HEK293 (cell line): ENCODE results near the gene SPATA6L.

ENCODE experiments used
- CTCF ChIA-PET: fragments of 350-600 bp; formaldehyde crosslinking; extraction: SDS; loops from one replicate; lab custom pipeline; 2021; ENCODE audit warnings: antibody characterized with exemption; lab: Yijun Ruan, JAX
- POLR2A ChIA-PET: fragments of 300-600 bp; formaldehyde crosslinking; extraction: SDS; loops from one replicate; lab custom pipeline; 2020; ENCODE audit warnings: antibody characterized with exemption, inconsistent platforms; lab: Yijun Ruan, JAX
- H3K27ac ChIP-seq: fragments of 200-500 bp; sonication (Bioruptor generic); 2 replicates; pipeline ENCODE4 v1.5.1; 2014; ENCODE audit warnings: low read depth, low read length, control low read depth, inconsistent platforms; ENCODE audit errors: extremely low read depth
- H3K36me3 ChIP-seq, 2 experiments: fragments of 200-500 bp in 1 of 2; sonication (Bioruptor generic) in 1 of 2; 1 replicate in 1 of 2; 2 replicates in 1 of 2; pipeline ENCODE4 v1.5.1; 2014 to 2017; ENCODE audit warnings: inconsistent platforms in 2 of 2, low read length in 2 of 2; ENCODE audit not compliant: control insufficient read depth in 2 of 2, insufficient read depth in 1 of 2
- H3K4me1 ChIP-seq: fragments of 200-500 bp; sonication (Bioruptor generic); 2 replicates; pipeline ENCODE4 v1.5.1; 2014; ENCODE audit warnings: mild to moderate bottlenecking, low read length, inconsistent platforms; ENCODE audit not compliant: control insufficient read depth, insufficient read depth
- H3K4me3 ChIP-seq: 2 replicates; pipeline ENCODE4 v1.5.1; 2011; ENCODE audit warnings: low read depth, mild to moderate bottlenecking, control low read depth, low read length, moderate library complexity
- H3K9me3 ChIP-seq: fragments of 200-500 bp; sonication (Bioruptor generic); 2 replicates; pipeline ENCODE4 v1.5.1; 2014; ENCODE audit warnings: low read depth, low read length, inconsistent platforms; ENCODE audit not compliant: control insufficient read depth, insufficient read depth
- KLF9 ChIP-seq: fragments of 450-650 bp; formaldehyde crosslinking; IDR thresholded peaks from 2 replicates; pipeline ENCODE4 v1.5.1; 2016; ENCODE audit warnings: missing biosample characterization, missing genetic modification characterization, low read depth
- SCRT2 ChIP-seq: fragments of 450-650 bp; formaldehyde crosslinking; IDR thresholded peaks from 2 replicates; pipeline ENCODE4 v1.5.1; 2016; ENCODE audit warnings: missing biosample characterization, missing genetic modification characterization
- TRIM28 ChIP-seq: IDR thresholded peaks from 2 replicates; pipeline ENCODE4 v1.6.1; 2011; ENCODE audit warnings: low read length, control low read depth, borderline replicate concordance
- ZBTB48 ChIP-seq: fragments of 450-650 bp; formaldehyde crosslinking; IDR thresholded peaks from 2 replicates; pipeline ENCODE4 v1.5.1; 2016; ENCODE audit warnings: missing biosample characterization, missing genetic modification characterization
- ZNF140 ChIP-seq: fragments of 450-650 bp; formaldehyde crosslinking; IDR thresholded peaks from 2 replicates; pipeline ENCODE4 v1.5.1; 2016; ENCODE audit warnings: missing biosample characterization, missing genetic modification characterization
- ZNF16 ChIP-seq: fragments of 450-650 bp; formaldehyde crosslinking; IDR thresholded peaks from 2 replicates; pipeline ENCODE4 v1.5.1; 2016; ENCODE audit warnings: low read depth, missing biosample characterization, missing genetic modification characterization
- ZNF2 ChIP-seq: fragments of 450-650 bp; formaldehyde crosslinking; IDR thresholded peaks from 2 replicates; pipeline ENCODE4 v1.5.1; 2016; ENCODE audit warnings: missing biosample characterization, missing genetic modification characterization
- ZNF211 ChIP-seq: fragments of 450-650 bp; formaldehyde crosslinking; IDR thresholded peaks from 2 replicates; pipeline ENCODE4 v1.5.1; 2016; ENCODE audit warnings: low read depth, missing biosample characterization, missing genetic modification characterization
- ZNF214 ChIP-seq: fragments of 450-650 bp; formaldehyde crosslinking; IDR thresholded peaks from 2 replicates; pipeline ENCODE4 v1.5.1; 2017; ENCODE audit warnings: missing biosample characterization, mild to moderate bottlenecking, missing genetic modification characterization, borderline replicate concordance
- ZNF324 ChIP-seq: fragments of 450-650 bp; formaldehyde crosslinking; IDR thresholded peaks from 2 replicates; pipeline ENCODE4 v1.5.1; 2016; ENCODE audit warnings: missing biosample characterization, missing genetic modification characterization
- ZNF391 ChIP-seq: fragments of 450-650 bp; formaldehyde crosslinking; IDR thresholded peaks from 2 replicates; pipeline ENCODE4 v1.5.1; 2016; ENCODE audit warnings: low read depth, missing biosample characterization, missing genetic modification characterization, borderline replicate concordance
- ZNF530 ChIP-seq: fragments of 450-650 bp; formaldehyde crosslinking; IDR thresholded peaks from 2 replicates; pipeline ENCODE4 v1.5.1; 2016; ENCODE audit warnings: low read depth, missing biosample characterization, missing genetic modification characterization
- ZNF843 ChIP-seq: fragments of 450-650 bp; formaldehyde crosslinking; IDR thresholded peaks from 2 replicates; pipeline ENCODE4 v1.5.1; 2016; ENCODE audit warnings: missing biosample characterization, missing genetic modification characterization
- TF ChIP-seq, protein P1 (sequence below): fragments of 450-650 bp; formaldehyde crosslinking; IDR thresholded peaks from 2 replicates; pipeline ENCODE4 v1.5.1; 2017; ENCODE audit warnings: missing biosample characterization, missing genetic modification characterization
- TF ChIP-seq, protein P2 (sequence below): fragments of 450-650 bp; formaldehyde crosslinking; IDR thresholded peaks from 2 replicates; pipeline ENCODE4 v1.5.1; 2016; ENCODE audit warnings: missing biosample characterization, missing genetic modification characterization
- TF ChIP-seq, protein P3 (sequence below): fragments of 450-650 bp; formaldehyde crosslinking; IDR thresholded peaks from 2 replicates; pipeline ENCODE4 v1.5.1; 2016; ENCODE audit warnings: missing biosample characterization, missing genetic modification characterization, low read depth
- TF ChIP-seq, protein P4 (sequence below): fragments of 450-650 bp; formaldehyde crosslinking; IDR thresholded peaks from 2 replicates; pipeline ENCODE4 v1.5.1; 2017; ENCODE audit warnings: missing biosample characterization, missing genetic modification characterization
- TF ChIP-seq, protein P5 (sequence below): fragments of 450-650 bp; formaldehyde crosslinking; conservative IDR thresholded peaks from 2 replicates; pipeline ENCODE4 v1.5.1; 2016; ENCODE audit warnings: low read depth, missing biosample characterization, missing genetic modification characterization
- TF ChIP-seq, protein P6 (sequence below): fragments of 450-650 bp; formaldehyde crosslinking; IDR thresholded peaks from 2 replicates; pipeline ENCODE4 v1.5.1; 2016; ENCODE audit warnings: missing biosample characterization, missing genetic modification characterization

SPATA6L gene

DNA sequence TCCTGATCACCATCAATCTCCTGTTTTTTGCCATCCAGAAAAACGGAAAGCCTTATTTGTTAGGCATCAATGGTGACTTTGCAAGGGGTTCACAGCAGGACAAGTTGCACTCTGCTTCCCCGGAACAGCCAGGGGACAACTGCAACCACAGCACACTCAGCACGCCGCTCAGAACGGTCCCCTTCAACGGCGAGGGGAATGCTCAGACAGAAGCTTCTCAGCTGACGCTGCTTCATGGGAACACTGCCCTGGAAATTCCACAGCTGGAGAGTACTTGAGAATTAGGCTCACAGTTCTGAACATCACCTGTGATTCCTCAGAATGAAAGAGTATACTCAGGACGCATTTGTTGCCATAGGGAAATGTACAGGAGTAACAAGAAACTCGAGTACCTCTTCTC is 44.3 kb downstream of the SPATA6L start (continued):
- TF ChIP-seq ZNF214 (tag by site-specific recombination), result no peak
- no peak for TF ChIP-seq ZNF843
- no peak for TF ChIP-seq ZNF211 (tag by site-specific recombination)
- no peak for TF ChIP-seq ZNF391 (tag by site-specific recombination)
- TF ChIP-seq, protein P1, sequence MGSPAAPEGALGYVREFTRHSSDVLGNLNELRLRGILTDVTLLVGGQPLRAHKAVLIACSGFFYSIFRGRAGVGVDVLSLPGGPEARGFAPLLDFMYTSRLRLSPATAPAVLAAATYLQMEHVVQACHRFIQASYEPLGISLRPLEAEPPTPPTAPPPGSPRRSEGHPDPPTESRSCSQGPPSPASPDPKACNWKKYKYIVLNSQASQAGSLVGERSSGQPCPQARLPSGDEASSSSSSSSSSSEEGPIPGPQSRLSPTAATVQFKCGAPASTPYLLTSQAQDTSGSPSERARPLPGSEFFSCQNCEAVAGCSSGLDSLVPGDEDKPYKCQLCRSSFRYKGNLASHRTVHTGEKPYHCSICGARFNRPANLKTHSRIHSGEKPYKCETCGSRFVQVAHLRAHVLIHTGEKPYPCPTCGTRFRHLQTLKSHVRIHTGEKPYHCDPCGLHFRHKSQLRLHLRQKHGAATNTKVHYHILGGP (tag by site-specific recombination), result no peak
- no peak for TF ChIP-seq ZNF2 (tag by site-specific recombination)
- TF ChIP-seq, protein P2, sequence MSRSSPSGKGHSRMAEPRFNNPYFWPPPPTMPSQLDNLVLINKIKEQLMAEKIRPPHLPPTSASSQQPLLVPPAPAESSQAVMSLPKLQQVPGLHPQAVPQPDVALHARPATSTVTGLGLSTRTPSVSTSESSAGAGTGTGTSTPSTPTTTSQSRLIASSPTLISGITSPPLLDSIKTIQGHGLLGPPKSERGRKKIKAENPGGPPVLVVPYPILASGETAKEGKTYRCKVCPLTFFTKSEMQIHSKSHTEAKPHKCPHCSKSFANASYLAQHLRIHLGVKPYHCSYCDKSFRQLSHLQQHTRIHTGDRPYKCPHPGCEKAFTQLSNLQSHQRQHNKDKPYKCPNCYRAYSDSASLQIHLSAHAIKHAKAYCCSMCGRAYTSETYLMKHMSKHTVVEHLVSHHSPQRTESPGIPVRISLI (tag by site-specific recombination), result no peak

DNA sequence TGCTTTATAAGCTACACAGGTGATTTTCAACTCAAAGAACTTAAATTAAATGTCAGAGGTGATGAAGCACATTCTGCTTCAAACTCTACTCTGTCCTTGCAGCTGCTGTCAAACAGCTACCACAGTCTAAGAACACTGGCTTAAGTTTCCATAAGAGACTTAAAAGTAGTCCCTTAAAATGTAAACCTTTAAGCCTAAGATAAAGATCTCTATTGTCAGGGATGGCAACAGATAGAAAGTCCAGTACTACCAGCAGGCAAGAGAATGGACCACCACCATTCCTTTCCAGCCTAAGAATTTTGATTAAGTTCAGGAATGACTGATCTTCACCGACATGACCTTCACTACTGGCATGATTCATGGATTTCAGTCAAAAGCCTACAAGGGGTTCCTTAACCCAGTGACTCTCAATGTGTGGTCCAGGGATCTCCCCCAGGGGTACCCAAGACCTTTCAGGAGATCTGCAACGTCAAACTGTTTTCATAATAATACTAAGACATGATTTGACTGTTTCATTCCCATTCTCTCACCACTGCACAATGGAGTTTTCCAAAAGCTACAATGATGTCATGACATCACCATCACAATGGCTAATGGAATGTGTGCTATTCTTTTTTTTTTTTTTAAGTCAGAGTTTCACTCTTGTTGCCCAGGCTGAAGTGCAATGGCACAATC is 45.3 kb downstream of the SPATA6L start:
- ChIA-PET POLR2A (no interaction called here), CTCF (interaction anchor here (1.5 to 2.2 kb wide), 2 partner anchors 18 to 19 kb away, joined by 5 to 9 read pairs; no protein-coding TSS in a partner anchor)
- no peaks in the 10 kb centered on the region for H3K36me3 ChIP-seq
- TF ChIP-seq, protein P3, sequence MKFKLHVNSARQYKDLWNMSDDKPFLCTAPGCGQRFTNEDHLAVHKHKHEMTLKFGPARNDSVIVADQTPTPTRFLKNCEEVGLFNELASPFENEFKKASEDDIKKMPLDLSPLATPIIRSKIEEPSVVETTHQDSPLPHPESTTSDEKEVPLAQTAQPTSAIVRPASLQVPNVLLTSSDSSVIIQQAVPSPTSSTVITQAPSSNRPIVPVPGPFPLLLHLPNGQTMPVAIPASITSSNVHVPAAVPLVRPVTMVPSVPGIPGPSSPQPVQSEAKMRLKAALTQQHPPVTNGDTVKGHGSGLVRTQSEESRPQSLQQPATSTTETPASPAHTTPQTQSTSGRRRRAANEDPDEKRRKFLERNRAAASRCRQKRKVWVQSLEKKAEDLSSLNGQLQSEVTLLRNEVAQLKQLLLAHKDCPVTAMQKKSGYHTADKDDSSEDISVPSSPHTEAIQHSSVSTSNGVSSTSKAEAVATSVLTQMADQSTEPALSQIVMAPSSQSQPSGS, result peak; percentile 33; the same call in 1 of the 2 replicates
- TF ChIP-seq, protein P4, sequence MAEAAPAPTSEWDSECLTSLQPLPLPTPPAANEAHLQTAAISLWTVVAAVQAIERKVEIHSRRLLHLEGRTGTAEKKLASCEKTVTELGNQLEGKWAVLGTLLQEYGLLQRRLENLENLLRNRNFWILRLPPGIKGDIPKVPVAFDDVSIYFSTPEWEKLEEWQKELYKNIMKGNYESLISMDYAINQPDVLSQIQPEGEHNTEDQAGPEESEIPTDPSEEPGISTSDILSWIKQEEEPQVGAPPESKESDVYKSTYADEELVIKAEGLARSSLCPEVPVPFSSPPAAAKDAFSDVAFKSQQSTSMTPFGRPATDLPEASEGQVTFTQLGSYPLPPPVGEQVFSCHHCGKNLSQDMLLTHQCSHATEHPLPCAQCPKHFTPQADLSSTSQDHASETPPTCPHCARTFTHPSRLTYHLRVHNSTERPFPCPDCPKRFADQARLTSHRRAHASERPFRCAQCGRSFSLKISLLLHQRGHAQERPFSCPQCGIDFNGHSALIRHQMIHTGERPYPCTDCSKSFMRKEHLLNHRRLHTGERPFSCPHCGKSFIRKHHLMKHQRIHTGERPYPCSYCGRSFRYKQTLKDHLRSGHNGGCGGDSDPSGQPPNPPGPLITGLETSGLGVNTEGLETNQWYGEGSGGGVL (tag by site-specific recombination), result no peak
- H3K27ac ChIP-seq, result no peak overlapping the region
- H3K4me1 ChIP-seq, result peaks cover 3% of the 10 kb centered on the region; the same call in 1 of the 2 replicates
- no peaks in the 10 kb centered on the region for H3K9me3 ChIP-seq
- no peak overlapping the region for H3K4me3 ChIP-seq

DNA sequence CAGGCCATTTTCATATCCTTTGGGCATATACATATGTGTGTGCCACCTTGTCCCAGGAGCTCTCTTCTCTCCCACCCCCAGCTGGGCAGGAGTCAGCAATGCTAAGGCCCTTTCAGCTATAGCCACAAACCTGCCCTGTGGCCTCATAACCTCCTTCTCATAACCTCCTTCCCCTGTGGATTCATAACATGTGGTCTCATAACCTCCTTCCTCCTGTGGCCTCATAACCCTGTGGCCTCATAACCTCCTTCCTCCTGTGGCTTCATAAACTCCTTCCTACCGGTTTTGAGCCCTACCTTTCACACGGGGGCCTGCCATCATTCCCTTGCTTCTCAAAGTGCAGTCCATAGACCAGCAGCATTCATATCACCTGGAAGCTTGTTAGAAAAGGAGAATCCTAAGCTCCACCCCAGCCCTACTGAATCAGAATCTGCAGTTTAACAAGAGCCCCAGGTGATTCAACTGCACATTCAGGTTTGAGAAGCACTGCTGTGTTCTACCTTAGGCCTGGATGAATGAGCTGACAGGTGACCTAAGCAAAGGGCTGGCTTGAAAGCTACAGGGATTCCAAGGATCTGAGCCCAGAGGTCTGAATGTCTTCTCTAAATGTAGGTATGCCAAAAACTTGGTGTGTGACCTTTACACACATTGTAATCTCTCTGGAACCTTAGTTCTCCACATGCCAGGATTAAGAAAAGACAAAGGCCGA is 46.1 kb downstream of the SPATA6L start:
- H3K36me3 ChIP-seq, result no peaks in the 10 kb centered on the region
- H3K4me3 ChIP-seq, result no peak overlapping the region
- ChIA-PET CTCF (interaction anchor here (0.7 to 1.5 kb wide), 4 partner anchors 15 to 42 kb away, joined by 4 to 9 read pairs (median 4); partner anchors contain the start of gene PLPP6), POLR2A (no interaction called here)
- no peak for TF ChIP-seq KLF9 (tag by site-specific recombination)
- TF ChIP-seq, protein P5, sequence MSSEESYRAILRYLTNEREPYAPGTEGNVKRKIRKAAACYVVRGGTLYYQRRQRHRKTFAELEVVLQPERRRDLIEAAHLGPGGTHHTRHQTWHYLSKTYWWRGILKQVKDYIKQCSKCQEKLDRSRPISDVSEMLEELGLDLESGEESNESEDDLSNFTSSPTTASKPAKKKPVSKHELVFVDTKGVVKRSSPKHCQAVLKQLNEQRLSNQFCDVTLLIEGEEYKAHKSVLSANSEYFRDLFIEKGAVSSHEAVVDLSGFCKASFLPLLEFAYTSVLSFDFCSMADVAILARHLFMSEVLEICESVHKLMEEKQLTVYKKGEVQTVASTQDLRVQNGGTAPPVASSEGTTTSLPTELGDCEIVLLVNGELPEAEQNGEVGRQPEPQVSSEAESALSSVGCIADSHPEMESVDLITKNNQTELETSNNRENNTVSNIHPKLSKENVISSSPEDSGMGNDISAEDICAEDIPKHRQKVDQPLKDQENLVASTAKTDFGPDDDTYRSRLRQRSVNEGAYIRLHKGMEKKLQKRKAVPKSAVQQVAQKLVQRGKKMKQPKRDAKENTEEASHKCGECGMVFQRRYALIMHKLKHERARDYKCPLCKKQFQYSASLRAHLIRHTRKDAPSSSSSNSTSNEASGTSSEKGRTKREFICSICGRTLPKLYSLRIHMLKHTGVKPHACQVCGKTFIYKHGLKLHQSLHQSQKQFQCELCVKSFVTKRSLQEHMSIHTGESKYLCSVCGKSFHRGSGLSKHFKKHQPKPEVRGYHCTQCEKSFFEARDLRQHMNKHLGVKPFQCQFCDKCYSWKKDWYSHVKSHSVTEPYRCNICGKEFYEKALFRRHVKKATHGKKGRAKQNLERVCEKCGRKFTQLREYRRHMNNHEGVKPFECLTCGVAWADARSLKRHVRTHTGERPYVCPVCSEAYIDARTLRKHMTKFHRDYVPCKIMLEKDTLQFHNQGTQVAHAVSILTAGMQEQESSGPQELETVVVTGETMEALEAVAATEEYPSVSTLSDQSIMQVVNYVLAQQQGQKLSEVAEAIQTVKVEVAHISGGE, result no peak
- TF ChIP-seq ZNF16 (tag by site-specific recombination), result no peak
- TF ChIP-seq, protein P6, sequence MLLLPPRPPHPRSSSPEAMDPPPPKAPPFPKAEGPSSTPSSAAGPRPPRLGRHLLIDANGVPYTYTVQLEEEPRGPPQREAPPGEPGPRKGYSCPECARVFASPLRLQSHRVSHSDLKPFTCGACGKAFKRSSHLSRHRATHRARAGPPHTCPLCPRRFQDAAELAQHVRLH (tag by site-specific recombination), result no peak
- no peak for TF ChIP-seq TRIM28
- TF ChIP-seq ZNF530 (tag by site-specific recombination), result no peak
- TF ChIP-seq ZNF324 (tag by site-specific recombination), result no peak
- no peak for TF ChIP-seq ZBTB48
- TF ChIP-seq SCRT2 (tag by site-specific recombination), result no peak
- TF ChIP-seq ZNF140 (tag by site-specific recombination), result no peak
- peaks cover 3% of the 10 kb centered on the region; the same call in 1 of the 2 replicates for H3K4me1 ChIP-seq
- H3K27ac ChIP-seq, result no peak overlapping the region
- H3K9me3 ChIP-seq, result no peaks in the 10 kb centered on the region
